GM21423 (cell line): ENCODE measurements around the gene PDXP.
"Not testable (repeated sequence)": the region's sequence is repeated elsewhere in the genome, so short reads cannot be mapped to it uniquely, and the experiment has no call there.

Experiments
- ATAC-seq: cut with Tn5 transposase; IDR thresholded peaks from one replicate; pipeline ENCODE4 v1.9.1; 2021; ENCODE audit warnings: mild to moderate bottlenecking, moderate library complexity; ENCODE audit not compliant: unreplicated experiment

The PDXP gene

GRCh38 chr22:37672920-37673455, 14.5 kb downstream of the PDXP start:
- no peak for ATAC-seq

GRCh38 chr22:37674248-37674647, 15.7 kb downstream of the PDXP start:
- ATAC-seq, result no peak

- peak; percentile 38 for ATAC-seq
Observed at GRCh38 chr22:37674951-37675929, 16.7 kb downstream of the PDXP start, which contains the start of gene LGALS1. Gene LGALS1 (plus strand): TSS chr22:37675636. CDS start chr22:37675703, 67 bp downstream.

GRCh38 chr22:37675930-37676735, 17.6 kb downstream of the PDXP start:
- ATAC-seq, result no peak

- peak; percentile 56 for ATAC-seq
Observed at GRCh38 chr22:37676736-37677492, 18.4 kb downstream of the PDXP start.

- no peak for ATAC-seq
Observed at GRCh38 chr22:37677493-37677974, 19.0 kb downstream of the PDXP start.

- ATAC-seq, result no peak
Observed at GRCh38 chr22:37678372-37678771, 19.8 kb downstream of the PDXP start.

- no peak for ATAC-seq
Observed at GRCh38 chr22:37679670-37680069, 21.1 kb downstream of the PDXP start.

GRCh38 chr22:37680191-37680851, 21.8 kb downstream of the PDXP start:
- ATAC-seq, result no peak

GRCh38 chr22:37681001-37681424, 22.5 kb downstream of the PDXP start:
- no peak for ATAC-seq

- no peak for ATAC-seq
Observed at GRCh38 chr22:37681556-37682049, 23.1 kb downstream of the PDXP start.

GRCh38 chr22:37684803-37685615, 26.5 kb downstream of the PDXP start:
- ATAC-seq, result no peak

GRCh38 chr22:37686002-37686982, 27.8 kb downstream of the PDXP start, which contains the start of gene NOL12:
Gene NOL12 (plus strand): TSS chr22:37686343. CDS start chr22:37686393, 50 bp downstream.
- ATAC-seq, result peak; percentile 70

- no peak for ATAC-seq
Observed at GRCh38 chr22:37690407-37690806, 31.9 kb downstream of the PDXP start.

- ATAC-seq, result no peak
Observed at GRCh38 chr22:37690901-37691504, 32.5 kb downstream of the PDXP start.

GRCh38 chr22:37692627-37693285, 34.2 kb downstream of the PDXP start:
- no peak for ATAC-seq

- not testable (repeated sequence) for ATAC-seq
Observed at GRCh38 chr22:37694131-37694530, 35.6 kb downstream of the PDXP start.
